Stomach (tissue), 9 donors: Measurements from ENCODE around the gene ULBP2. TPM values are rescaled to one million over a fixed set of nuclear protein-coding genes. Genes with fewer than 3 reads are reported as not detected.
"Not testable (repeated sequence)": the region's sequence is repeated elsewhere in the genome, so short reads cannot be mapped to it uniquely, and the experiment has no call there.

Experiments used
- DNase-seq, 2 donors: peaks; one replicate each; pipeline versions ENCODE4 v3.0.0 to v3.0.0-alpha.2; 2013 to 2019
- H3K27ac ChIP-seq, 5 donors: fragments of 200-600 bp in 4 of 5; sonication (generic) in 4 of 5; one replicate each; pipeline ENCODE4 v1.5.1; 2013 to 2019; ENCODE audit warnings: mild to moderate bottlenecking in 1 of 5, moderate library complexity in 1 of 5
- H3K27me3 ChIP-seq, 3 donors: fragments of 200-600 bp; sonication (generic); one replicate each; pipeline ENCODE4 v1.5.1; 2017 to 2019; ENCODE audit warnings: mixed run types in 1 of 3
- H3K36me3 ChIP-seq, 4 donors: fragments of 200-600 bp; sonication (generic); 1 replicate in 3 of 4; 2 replicates in 1 of 4; pipeline ENCODE4 v1.5.1; 2016 to 2019
- H3K4me1 ChIP-seq, 4 donors: fragments of 200-600 bp; sonication (generic); one replicate each; pipeline ENCODE4 v1.5.1; 2016 to 2019
- H3K4me3 ChIP-seq, 4 donors: fragments of 200-600 bp; sonication (generic) in 3 of 4; one replicate each; pipeline ENCODE4 v1.5.1; 2016 to 2019; ENCODE audit warnings: mild to moderate bottlenecking in 1 of 4
- H3K9me3 ChIP-seq, 4 donors: fragments of 200-600 bp; sonication (generic); one replicate each; pipeline ENCODE4 v1.5.1; 2016 to 2019
- CTCF ChIP-seq, 7 experiments: fragments of 450-650 bp in 4 of 7; fragments of 200-600 bp in 3 of 7; sonication (generic) in 3 of 7; IDR thresholded peaks; one replicate each; pipeline ENCODE4 v1.5.1; 2016 to 2019; ENCODE audit warnings: antibody characterized with exemption in 7 of 7, control low read depth in 2 of 7, mild to moderate bottlenecking in 1 of 7
- EP300 ChIP-seq: sonication (generic); formaldehyde crosslinking; IDR thresholded peaks from one replicate; pipeline ENCODE4 v1.6.1; 2017; ENCODE audit warnings: antibody characterized with exemption
- POLR2A ChIP-seq, 4 donors: fragments of 450-650 bp; IDR thresholded peaks; one replicate each; pipeline ENCODE4 v1.6.1; 2016; ENCODE audit warnings: antibody characterized with exemption in 4 of 4, control low read depth in 2 of 4, mild to moderate bottlenecking in 1 of 4, moderate library complexity in 1 of 4
- POLR2AphosphoS5 ChIP-seq, 3 donors: sonication (generic); formaldehyde crosslinking; IDR thresholded peaks; one replicate each; pipeline ENCODE4 v1.6.1; 2016; ENCODE audit warnings: antibody characterized with exemption in 3 of 3
- WGBS, 5 donors: extraction: QIAGEN DNeasy Blood & Tissue Kit in 3 of 5; methylation state at CpG; one replicate each; pipeline versions ENCODE4 v1.1.5 to v1.1.7; 2013 to 2018; 5-methylcytosine and 5-hydroxymethylcytosine counted together
- intact Hi-C: fragments of 100-400 bp; cut with DNase I; formaldehyde crosslinking; loops from one replicate; pipeline ENCODE4 v1.15.1; 2023; ENCODE audit warnings: low total_unique reads
- polyA plus RNA-seq, 3 donors: library from polyadenylated mRNA; stranded (reverse); fragments of 200-250 nt; gene quantifications; one replicate each; pipeline ENCODE4 v1.2.3, GENCODE V29; 2013
- total RNA-seq, 5 donors: library from RNA; depleted of rRNA; stranded (reverse); fragments of >200 nt; gene quantifications; one replicate each; pipeline versions ENCODE4 v1.1.0 to v1.2.3, GENCODE V29; 2014 to 2016
- donor health status: healthy with polysubstance abuse.
- donor health status: Bipolar disorder and iron deficiency.
- donor health status: healthy.

Gene ULBP2
- total and polyA plus RNA-seq, 8 donors, result 0.31 to 1.4 (median 0.43) TPM; not detected in 5

GRCh38 chr6:149918151-149918905 lies 23.5 kb upstream of the ULBP2 start:
- peaks cover 7 to 11% (median 10%) of the 10 kb centered on the region in 4 donors for H3K4me1 ChIP-seq
- no peak overlapping the region for H3K4me3 ChIP-seq
- H3K27me3 ChIP-seq, result peaks cover 0 to 14% (median 6%) of the 10 kb centered on the region in 3 donors
- DNase-seq, result no peak
- H3K9me3 ChIP-seq, result no peaks in the 10 kb centered on the region
- no peak overlapping the region for H3K27ac ChIP-seq
- intact Hi-C loops, result no loop called here
- no peak for TF ChIP-seq EP300
- no peak for TF ChIP-seq POLR2A (IDR thresholded peaks at IDR 0.05)
- TF ChIP-seq POLR2AphosphoS5 (IDR thresholded peaks at IDR 0.05), result no peak
- no peak for TF ChIP-seq CTCF (IDR thresholded peaks at IDR 0.05)
- 80 to 88% (median 83%) methylated on average over 6 of the region's 6 CpGs for WGBS, 5 donors
- H3K36me3 ChIP-seq, result no peaks in the 10 kb centered on the region

- H3K36me3 ChIP-seq, H3K9me3 ChIP-seq, intact Hi-C loops, DNase-seq, H3K4me3 ChIP-seq, H3K27ac ChIP-seq: not testable (repeated sequence)
- Histone ChIP-seq H3K4me1 (peaks cover 7 to 16% (median 15%) of the 10 kb centered on the region in 4 donors), H3K27me3 (peaks cover 0 to 24% (median 6%) of the 10 kb centered on the region in 3 donors)
- 81 to 87% (median 86%) methylated on average over 9 to 11 of the region's 11 CpGs for WGBS, 5 donors
Observed at GRCh38 chr6:149919126-149919833, 22.5 kb upstream of the ULBP2 start.

GRCh38 chr6:149919834-149920225 lies 22.0 kb upstream of the ULBP2 start:
- DNase-seq, result no peak
- intact Hi-C loops, result no loop called here
- TF ChIP-seq POLR2A (IDR thresholded peaks at IDR 0.05), result no peak
- no peak for TF ChIP-seq POLR2AphosphoS5 (IDR thresholded peaks at IDR 0.05)
- no peak for TF ChIP-seq CTCF (IDR thresholded peaks at IDR 0.05)
- no peak for TF ChIP-seq EP300
- Histone ChIP-seq H3K36me3 (no peaks in the 10 kb centered on the region), H3K4me1 (peaks cover 7 to 16% (median 15%) of the 10 kb centered on the region in 4 donors), H3K4me3 (no peak overlapping the region), H3K27ac (no peak overlapping the region), H3K27me3 (peaks cover 0 to 29% (median 6%) of the 10 kb centered on the region in 3 donors), H3K9me3 (no peaks in the 10 kb centered on the region)
- 83 to 92% (median 88%) methylated on average over 4 of the region's 4 CpGs for WGBS, 5 donors

- no peak overlapping the region for H3K27ac ChIP-seq
- peaks cover 0 to 37% (median 6%) of the 10 kb centered on the region in 3 donors for H3K27me3 ChIP-seq
- H3K36me3 ChIP-seq, result no peaks in the 10 kb centered on the region
- intact Hi-C loops, result no loop called here
- no peak for TF ChIP-seq EP300
- TF ChIP-seq POLR2A (IDR thresholded peaks at IDR 0.05), result no peak
- DNase-seq, result no peak
- no peaks in the 10 kb centered on the region for H3K9me3 ChIP-seq
- 84 to 92% (median 86%) methylated on average over 6 of the region's 6 CpGs for WGBS, 5 donors
- H3K4me1 ChIP-seq, result peaks cover 14 to 30% (median 28%) of the 10 kb centered on the region in 4 donors
- no peak overlapping the region for H3K4me3 ChIP-seq
Observed at GRCh38 chr6:149921361-149921760, 20.5 kb upstream of the ULBP2 start.

GRCh38 chr6:149922091-149922490 lies 19.7 kb upstream of the ULBP2 start:
- Histone ChIP-seq H3K4me1 (peaks cover 14 to 32% (median 29%) of the 10 kb centered on the region in 4 donors), H3K27me3 (peaks cover 0 to 42% (median 6%) of the 10 kb centered on the region in 3 donors), H3K4me3 (peak overlapping the region in 1 of 4 donors; percentile 61)
- H3K27ac ChIP-seq, DNase-seq, H3K36me3 ChIP-seq, H3K9me3 ChIP-seq, intact Hi-C loops: not testable (repeated sequence)
- WGBS, 5 donors, result 26 to 46% (median 35%) methylated on average over 5 of the region's 5 CpGs
